NCI-H146 treated with DMSO at 0.1 percent for 48 hours (cell line): ENCODE results near the gene ERI3.

Source experiments
- DNase-seq: peaks from one replicate; lab custom pipeline; 2025; ENCODE audit not compliant: unreplicated experiment; lab: John Stamatoyannopoulos, UW

ERI3 gene

DNA sequence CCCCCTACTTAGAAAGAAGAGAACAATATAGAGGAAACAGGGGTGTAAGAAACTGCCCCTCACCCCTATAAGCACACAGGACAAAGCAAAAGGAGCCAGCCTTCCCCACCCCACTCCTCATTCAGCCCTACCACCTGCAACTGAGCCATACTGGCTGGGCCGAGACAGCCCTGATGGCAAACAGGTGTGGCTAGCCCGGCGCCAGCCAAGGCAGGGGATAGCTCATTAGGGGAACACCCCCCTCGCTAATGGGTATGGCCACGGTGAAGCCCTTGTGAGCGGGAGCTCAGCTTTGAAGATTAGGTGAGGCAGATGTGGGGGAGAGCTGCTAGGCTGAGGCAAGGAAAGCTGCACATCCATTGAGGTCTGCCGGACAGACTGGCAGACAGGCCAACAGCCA, 65.5 kb downstream of the ERI3 start:
- peak; percentile 8 for DNase-seq

GRCh38 chr1:44288883-44289282, 66.2 kb downstream of the ERI3 start:
- DNase-seq, result no peak

- no peak for DNase-seq
These were observed 70.9 kb downstream of the ERI3 start for GRCh38 chr1:44284184-44284583.

DNA sequence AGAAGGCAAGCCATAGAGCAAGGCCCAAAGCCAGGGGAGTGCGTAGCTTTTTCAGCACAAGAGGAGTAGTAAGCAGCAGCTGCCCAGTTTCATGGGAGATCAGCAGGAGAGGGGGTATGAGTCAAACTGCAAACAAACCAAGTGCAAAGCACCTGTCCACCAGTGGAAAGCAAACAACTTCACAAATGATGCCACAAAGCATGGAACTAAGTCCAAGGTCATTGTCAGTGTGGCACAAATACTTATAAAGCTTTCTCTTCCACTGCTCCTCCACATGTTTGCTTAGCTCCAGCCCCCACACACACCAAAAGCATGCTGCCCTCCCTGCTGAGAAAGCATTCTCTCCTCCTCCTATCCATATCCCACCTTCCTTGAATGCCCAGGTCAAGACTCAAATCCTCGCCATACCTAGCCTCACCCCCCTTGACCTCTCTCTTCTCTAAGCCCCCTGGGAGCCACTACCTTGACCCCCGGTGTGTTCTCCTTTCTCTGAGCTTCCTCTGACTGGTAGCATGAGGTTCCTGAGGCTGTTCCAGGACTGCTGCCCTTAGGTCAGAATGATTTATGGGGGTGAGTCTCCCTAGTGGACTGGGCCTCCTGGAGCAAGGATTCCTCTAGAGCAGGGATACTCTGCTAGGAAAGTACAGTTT, 71.4 kb downstream of the ERI3 start:
- peak; percentile 93 for DNase-seq

- DNase-seq, result no peak
These were observed 72.2 kb downstream of the ERI3 start for GRCh38 chr1:44282704-44283426.

DNA sequence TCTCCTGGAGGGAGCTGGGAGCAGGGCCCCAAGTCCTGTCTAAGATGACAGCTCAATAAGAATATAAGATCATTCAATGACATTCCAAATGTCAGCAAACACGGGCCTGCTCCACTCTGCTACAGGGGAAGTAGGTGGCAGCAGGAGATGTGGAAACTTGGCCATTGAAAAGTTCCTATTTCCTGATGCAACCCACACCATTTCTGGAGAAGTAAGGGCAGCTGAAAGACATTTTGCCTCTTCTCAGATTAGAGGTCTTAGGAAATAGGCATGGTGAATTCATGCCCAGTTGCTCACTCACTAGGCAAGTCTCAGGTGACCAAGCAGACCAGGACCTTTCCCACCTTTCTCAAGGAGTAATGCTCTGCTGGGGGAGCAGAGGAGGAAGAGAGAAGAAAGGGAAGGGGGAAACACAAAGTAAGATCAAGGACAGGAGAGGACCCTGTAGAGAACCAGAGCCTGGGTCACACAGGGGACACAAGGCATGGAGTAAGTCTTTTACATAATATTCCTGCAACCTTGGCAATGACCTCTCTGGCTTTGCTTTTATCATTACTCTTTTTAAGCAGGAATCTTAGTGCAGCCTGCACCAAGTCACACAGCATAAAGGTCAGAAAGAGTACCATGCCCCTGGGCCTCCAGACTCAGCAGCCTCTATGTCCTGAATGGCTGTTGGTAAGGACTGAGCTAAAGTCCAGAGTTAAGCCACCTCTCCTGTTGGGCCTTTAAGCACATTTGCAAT, 72.9 kb downstream of the ERI3 start:
- DNase-seq, result no peak

DNA sequence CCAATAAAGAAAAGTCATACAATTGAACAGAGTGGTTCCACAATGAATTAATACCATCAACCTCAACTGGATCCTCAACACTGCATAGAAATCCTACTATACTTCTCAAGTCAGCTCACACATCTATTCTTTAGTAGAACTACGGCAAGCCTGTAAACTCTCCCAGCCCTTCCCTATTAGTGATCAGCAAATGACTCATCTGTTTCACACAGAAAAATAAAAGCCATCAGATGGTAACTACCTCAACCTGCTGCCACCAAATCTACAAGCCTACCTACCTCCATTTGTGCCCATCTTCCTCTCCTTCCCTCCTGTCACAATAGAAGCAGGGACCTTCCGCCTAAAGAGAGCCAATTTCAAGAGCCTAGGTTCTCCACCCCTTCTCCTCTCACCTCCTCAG, 78.2 kb downstream of the ERI3 start:
- no peak for DNase-seq

DNA sequence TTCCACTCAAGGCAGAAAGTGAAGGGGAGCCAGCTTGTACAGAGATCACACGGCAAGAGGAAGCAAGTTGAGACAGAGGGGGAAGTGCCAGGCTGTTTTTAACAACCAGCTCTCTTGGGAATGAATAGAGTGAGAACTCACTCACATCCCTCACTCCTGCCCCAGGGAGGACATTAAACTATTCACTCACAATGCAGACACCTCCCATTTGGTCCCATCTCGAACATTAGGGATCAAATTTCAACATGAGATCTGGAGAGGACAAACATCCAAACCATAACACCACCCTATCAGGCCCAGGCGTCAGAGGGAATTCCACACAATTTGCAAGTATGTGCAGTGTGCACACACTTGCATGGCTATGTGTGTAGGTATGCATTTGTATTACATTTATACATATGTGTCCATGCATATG, 79.1 kb downstream of the ERI3 start:
- DNase-seq, result peak; percentile 34

- DNase-seq, result no peak
These were observed 79.6 kb downstream of the ERI3 start for GRCh38 chr1:44275296-44275962.

- DNase-seq, result no peak
These were observed 81.3 kb downstream of the ERI3 start for GRCh38 chr1:44273560-44274350.

GRCh38 chr1:44272992-44273391, 82.1 kb downstream of the ERI3 start:
- DNase-seq, result no peak

- DNase-seq, result no peak
These were observed 83.4 kb downstream of the ERI3 start for GRCh38 chr1:44271646-44272045.

DNA sequence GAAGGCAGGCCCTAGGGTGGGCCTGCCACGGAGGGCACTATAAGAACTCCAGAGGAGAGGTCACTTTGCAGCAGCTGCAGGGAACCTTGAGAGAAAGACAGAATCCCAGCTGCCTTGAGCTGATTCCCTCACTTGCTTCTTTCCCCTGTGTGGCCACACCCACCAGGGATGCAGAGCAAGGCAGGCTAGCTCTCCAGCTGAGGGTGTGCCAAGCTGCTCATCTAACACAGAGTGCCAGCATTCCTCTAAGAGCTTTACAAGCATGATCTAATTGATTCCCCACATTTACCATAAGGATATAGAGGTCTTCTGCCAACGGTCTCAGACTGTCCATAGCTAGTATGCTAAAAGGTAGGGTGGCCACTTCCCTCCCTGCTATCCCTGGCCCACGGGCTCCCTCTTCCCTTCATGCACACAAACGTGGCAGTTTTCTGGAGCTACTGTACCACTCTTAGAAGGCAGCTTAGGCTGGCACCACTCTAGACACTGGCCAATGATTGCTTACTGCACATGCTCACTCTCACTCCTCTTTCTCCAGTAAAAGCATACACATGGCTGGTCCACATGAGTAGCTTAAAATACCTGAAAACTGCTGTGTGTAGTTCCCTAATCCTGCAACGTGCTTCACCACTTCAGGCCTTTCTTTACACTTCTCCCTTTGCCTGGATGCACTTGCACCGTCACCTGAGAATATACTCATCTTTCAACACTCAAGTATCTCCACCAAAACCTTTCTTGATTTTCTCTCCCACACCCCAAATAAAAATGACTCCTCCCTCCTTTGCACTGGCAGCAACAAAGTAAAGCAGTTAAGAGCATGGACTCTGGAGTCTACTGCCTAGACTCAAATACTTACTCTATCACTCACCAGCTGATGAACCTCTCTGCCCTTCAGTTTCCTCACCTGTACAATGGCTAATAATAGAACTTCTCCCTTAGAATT, 84.1 kb downstream of the ERI3 start:
- DNase-seq, result no peak

- DNase-seq, result no peak
These were observed 87.0 kb downstream of the ERI3 start for GRCh38 chr1:44268054-44268453.

DNA sequence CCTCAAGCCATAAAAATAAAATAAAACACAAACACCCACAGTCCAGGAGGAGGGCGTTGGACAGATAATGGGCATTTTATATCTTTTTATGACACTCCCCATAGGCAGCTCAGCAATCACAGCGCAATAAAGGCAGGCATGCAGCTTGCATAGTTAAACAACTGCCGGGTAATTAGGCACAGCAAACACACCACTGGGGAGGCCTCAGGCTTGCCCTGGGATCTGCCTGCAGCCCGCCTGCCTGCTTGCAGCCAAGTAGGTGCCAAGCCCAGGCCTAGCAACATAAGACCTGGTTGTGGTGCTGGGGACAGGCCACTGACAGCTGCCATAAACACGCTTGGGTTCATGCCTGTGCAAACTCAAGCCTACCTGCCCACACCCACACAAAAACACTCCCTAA, 87.6 kb downstream of the ERI3 start:
- peak; percentile 35 for DNase-seq

DNA sequence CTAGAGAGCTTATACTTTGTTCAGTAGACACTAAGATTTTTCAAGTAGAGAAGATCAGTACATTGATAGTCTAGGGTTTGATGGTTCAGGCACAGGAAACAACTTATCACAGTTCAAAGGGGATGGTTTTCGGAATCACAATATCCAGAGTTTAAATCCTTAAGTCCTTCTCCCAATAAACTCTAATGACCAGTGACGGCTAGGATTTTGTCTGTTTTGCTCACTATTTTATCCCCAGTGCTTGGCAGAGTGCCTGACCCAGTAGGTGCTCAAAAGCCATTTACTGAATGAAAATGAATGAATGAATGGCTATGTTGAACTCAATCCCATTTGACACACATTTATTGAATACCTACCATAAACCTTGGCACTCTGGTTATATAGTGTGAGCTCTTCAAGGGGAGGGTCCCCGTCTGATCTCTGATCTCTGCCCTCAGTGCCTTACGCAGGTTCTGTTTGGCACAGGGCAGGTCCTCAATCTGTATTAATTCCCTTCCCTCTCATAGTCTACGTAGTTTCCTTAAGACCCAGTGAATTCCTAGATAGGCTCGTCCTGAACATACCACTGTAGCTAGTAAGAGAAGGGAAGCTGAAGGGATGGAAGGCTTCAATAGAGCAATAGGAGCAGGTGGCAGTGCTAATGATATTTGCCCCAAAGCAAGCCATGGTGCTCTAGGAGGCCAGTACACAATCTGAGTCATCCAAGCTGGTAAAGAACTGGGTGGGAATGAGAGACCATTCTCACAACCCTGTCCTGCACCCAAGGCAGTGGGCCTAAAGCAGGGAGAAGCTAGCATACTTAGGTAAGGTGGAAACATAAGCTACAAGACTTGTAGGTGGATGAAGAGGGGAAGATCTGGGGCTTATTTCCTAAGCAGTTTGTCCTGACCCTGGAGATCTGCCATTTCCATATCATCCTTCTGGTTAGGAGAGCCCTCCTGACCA, 88.4 kb downstream of the ERI3 start:
- peak; percentile 19 for DNase-seq

GRCh38 chr1:44265656-44266358, 89.2 kb downstream of the ERI3 start:
- DNase-seq, result no peak

DNA sequence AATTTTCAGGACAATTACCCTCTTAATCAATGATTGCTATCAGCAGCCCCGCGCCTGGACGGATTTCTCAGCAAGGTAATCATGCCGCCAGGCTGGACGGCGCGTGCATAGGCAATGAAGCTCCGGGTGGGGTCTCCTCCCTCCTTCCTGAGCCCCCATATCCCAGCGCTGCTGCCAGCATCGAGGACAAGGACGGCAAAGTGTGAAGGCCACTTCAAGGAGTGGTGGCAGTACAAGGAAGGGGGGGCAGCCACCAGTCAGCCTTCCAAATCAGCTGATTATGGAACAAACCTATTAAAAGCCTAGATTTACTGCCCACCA, 90.6 kb downstream of the ERI3 start:
- no peak for DNase-seq
